Common myeloid progenitor, CD34-positive (primary cell): ENCODE results near the gene FGF22.

ENCODE experiments used
- CTCF ChIA-PET: fragments of 350-600 bp; sonication (Branson Sonifier 250); formaldehyde crosslinking; loops from one replicate; lab custom pipeline; 2021; ENCODE audit warnings: antibody characterized with exemption; lab: Charles Lee
- POLR2A ChIA-PET: fragments of 350-600 bp; sonication (Branson Sonifier 250); formaldehyde crosslinking; loops from one replicate; lab custom pipeline; 2021; ENCODE audit warnings: antibody characterized with exemption; lab: Charles Lee
- DNase-seq, 3 donors: peaks; one replicate each; pipeline versions ENCODE4 v3.0.0 to v3.0.0-alpha.2; 2013
- H3K27ac ChIP-seq, 2 experiments: 1 replicate in 1 of 2; 2 replicates in 1 of 2; pipeline ENCODE4 v1.7.0; 2013; ENCODE audit warnings: inconsistent platforms in 2 of 2, low read length in 2 of 2, mild to moderate bottlenecking in 2 of 2, low read depth in 1 of 2, moderate library complexity in 1 of 2; ENCODE audit not compliant: severe bottlenecking in 2 of 2, insufficient read depth in 1 of 2, poor library complexity in 1 of 2
- H3K27me3 ChIP-seq, 5 experiments: replicated peaks in 2 of 5; 1 replicate in 3 of 5; 2 replicates in 2 of 5; pipeline versions ENCODE4 v1.6.1 to v1.7.0; 2013; ENCODE audit warnings: low read length in 4 of 5, mild to moderate bottlenecking in 2 of 5, moderate library complexity in 2 of 5, inconsistent platforms in 1 of 5; ENCODE audit not compliant: insufficient read depth in 5 of 5, control insufficient read depth in 4 of 5
- H3K36me3 ChIP-seq, 4 experiments: 1 replicate in 2 of 4; 2 replicates in 2 of 4; pipeline versions ENCODE4 v1.6.1 to v1.7.0; 2013; ENCODE audit warnings: low read length in 3 of 4, control low read depth in 1 of 4, mild to moderate bottlenecking in 1 of 4; ENCODE audit not compliant: control insufficient read depth in 4 of 4, insufficient read depth in 4 of 4
- H3K4me1 ChIP-seq, 4 experiments: 1 replicate in 3 of 4; 2 replicates in 1 of 4; pipeline versions ENCODE4 v1.6.1 to v1.7.1; 2013; ENCODE audit warnings: low read length in 3 of 4, mild to moderate bottlenecking in 3 of 4, control low read depth in 1 of 4, inconsistent platforms in 1 of 4, moderate library complexity in 1 of 4; ENCODE audit not compliant: control insufficient read depth in 4 of 4, insufficient read depth in 4 of 4; ENCODE audit errors: control extremely low read depth in 1 of 4
- H3K4me3 ChIP-seq, 7 experiments: 1 replicate in 4 of 7; 2 replicates in 3 of 7; pipeline versions ENCODE4 v1.5.1 to v1.7.0; 2013; ENCODE audit warnings: mild to moderate bottlenecking in 7 of 7, low read length in 6 of 7, moderate library complexity in 6 of 7, inconsistent platforms in 2 of 7, low read depth in 2 of 7, control low read depth in 1 of 7; ENCODE audit not compliant: insufficient read depth in 4 of 7, control insufficient read depth in 1 of 7; ENCODE audit errors: extremely low read depth in 1 of 7
- H3K9me3 ChIP-seq, 5 experiments: 1 replicate in 4 of 5; 2 replicates in 1 of 5; pipeline versions ENCODE4 v1.6.1 to v1.7.1; 2013; ENCODE audit warnings: low read length in 4 of 5, mild to moderate bottlenecking in 2 of 5, inconsistent platforms in 1 of 5, low read depth in 1 of 5, moderate library complexity in 1 of 5; ENCODE audit not compliant: control insufficient read depth in 4 of 5, insufficient read depth in 2 of 5; ENCODE audit errors: control extremely low read depth in 1 of 5
- WGBS: methylation state at CpG from one replicate; pipeline ENCODE4 v1.1.5; 2013; ENCODE audit not compliant: insufficient coverage; 5-methylcytosine and 5-hydroxymethylcytosine counted together

Gene FGF22

DNA sequence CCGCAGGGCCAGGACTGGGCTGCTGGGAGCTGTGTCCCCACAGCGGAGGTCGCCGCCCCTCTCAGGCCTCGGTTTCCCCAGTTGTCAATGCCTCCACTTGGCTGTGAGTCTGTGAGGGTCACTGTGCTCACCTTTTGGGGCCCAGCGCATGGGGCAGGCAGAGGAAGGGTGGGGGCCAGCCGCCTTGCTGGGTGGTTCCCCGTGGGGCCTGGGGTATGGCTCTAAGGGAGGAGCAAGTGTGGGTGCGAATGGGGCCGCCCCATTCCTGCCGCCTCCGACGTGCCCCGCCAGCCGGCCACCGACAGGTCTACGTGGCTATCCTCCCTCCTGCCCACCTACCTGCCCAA is 800 bp upstream of the FGF22 start:
- Histone ChIP-seq H3K4me1 (peaks cover 0 to 17% (median 13%) of the 10 kb centered on the region in 4 experiments), H3K27ac (no peak overlapping the region), H3K9me3 (no peaks in the 10 kb centered on the region), H3K36me3 (no peaks in the 10 kb centered on the region), H3K27me3 (peaks cover 0 to 21% (median 3%) of the 10 kb centered on the region in 5 experiments), H3K4me3 (peak overlapping the region in 4 of 7 experiments; percentile 53 to 70 (median 61))
- WGBS = 67% methylated on average over 14 of the region's 17 CpGs
- DNase-seq = no peak
- ChIA-PET POLR2A (no interaction called here), CTCF (interaction anchor here (0.6 kb wide), 1 partner anchor 52 kb away, joined by 3 read pairs; no protein-coding TSS in a partner anchor)

DNA sequence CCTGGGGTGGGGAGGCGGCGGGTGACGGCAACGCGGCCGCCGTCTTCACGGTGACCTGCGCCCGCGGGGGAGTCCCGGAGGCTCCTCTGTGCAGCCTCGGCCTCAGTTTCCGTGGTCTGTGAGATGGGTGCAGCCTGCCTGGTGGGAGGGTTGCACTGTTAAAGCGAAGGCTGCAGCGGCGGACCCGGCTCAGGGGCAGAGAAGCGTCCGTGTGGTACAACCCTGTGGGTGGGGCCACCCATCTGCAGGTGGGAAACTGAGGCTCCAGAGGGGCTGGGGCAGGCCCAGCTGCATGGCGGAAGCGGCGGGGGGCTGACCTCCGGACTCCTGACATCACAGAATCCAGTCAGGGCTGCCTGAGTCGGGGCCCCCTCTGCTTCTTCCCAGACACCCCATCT is 481 bp downstream of the FGF22 start:
- H3K4me1 ChIP-seq = peaks cover 0 to 12% (median 9%) of the 10 kb centered on the region in 4 experiments
- ChIA-PET CTCF (no interaction called here), POLR2A (no interaction called here)
- DNase-seq = no peak
- H3K27me3 ChIP-seq = peaks cover 0 to 21% (median 3%) of the 10 kb centered on the region in 5 experiments
- no peaks in the 10 kb centered on the region for H3K9me3 ChIP-seq
- no peak overlapping the region for H3K27ac ChIP-seq
- peaks cover 0 to 13% (median 4%) of the 10 kb centered on the region in 4 experiments for H3K36me3 ChIP-seq
- H3K4me3 ChIP-seq = no peak overlapping the region
- 64% methylated on average over 15 of the region's 25 CpGs for whole genome bisulfite sequencing

GRCh38 chr19:640606-641189 is 1.0 kb downstream of the FGF22 start:
- no peaks in the 10 kb centered on the region for H3K9me3 ChIP-seq
- no peak for DNase-seq
- ChIA-PET CTCF (no interaction called here), POLR2A (no interaction called here)
- WGBS = 92% methylated on average over 26 of the region's 31 CpGs
- no peak overlapping the region for H3K27ac ChIP-seq
- H3K4me1 ChIP-seq = peaks cover 0 to 12% (median 9%) of the 10 kb centered on the region in 4 experiments
- no peak overlapping the region for H3K4me3 ChIP-seq
- peaks cover 0 to 16% (median 4%) of the 10 kb centered on the region in 4 experiments for H3K36me3 ChIP-seq
- peaks cover 0 to 21% (median 3%) of the 10 kb centered on the region in 5 experiments for H3K27me3 ChIP-seq

- peaks cover 0 to 21% (median 3%) of the 10 kb centered on the region in 5 experiments for H3K27me3 ChIP-seq
- no peak for DNase-seq
- POLR2A ChIA-PET = no interaction called here
- no peaks in the 10 kb centered on the region for H3K9me3 ChIP-seq
- H3K4me3 ChIP-seq = no peak overlapping the region
- H3K36me3 ChIP-seq = peaks cover 0 to 26% (median 10%) of the 10 kb centered on the region in 4 experiments
- peaks cover 0 to 12% (median 9%) of the 10 kb centered on the region in 4 experiments for H3K4me1 ChIP-seq
- 98% methylated on average over 14 of the region's 17 CpGs for WGBS
- CTCF ChIA-PET = no interaction called here
- no peak overlapping the region for H3K27ac ChIP-seq
These were observed 2.0 kb downstream of the FGF22 start for GRCh38 chr19:641702-642101.

- Histone ChIP-seq H3K4me1 (peaks cover 0 to 12% (median 9%) of the 10 kb centered on the region in 4 experiments), H3K27me3 (peaks cover 0 to 13% (median 0%) of the 10 kb centered on the region in 5 experiments), H3K27ac (no peak overlapping the region), H3K9me3 (no peaks in the 10 kb centered on the region), H3K36me3 (peaks cover 2 to 40% (median 18%) of the 10 kb centered on the region in 4 experiments), H3K4me3 (no peak overlapping the region)
- DNase-seq = no peak
- ChIA-PET CTCF (no interaction called here), POLR2A (no interaction called here)
- 92% methylated on average over 58 of the region's 70 CpGs for WGBS
These were observed 3.4 kb downstream of the FGF22 start for GRCh38 chr19:642767-643727.

GRCh38 chr19:643736-644135 is 4.1 kb downstream of the FGF22 start:
- H3K27ac ChIP-seq = no peak overlapping the region
- no peaks in the 10 kb centered on the region for H3K9me3 ChIP-seq
- no peak for DNase-seq
- H3K27me3 ChIP-seq = peaks cover 0 to 6% (median 0%) of the 10 kb centered on the region in 5 experiments
- 98% methylated on average over 22 of the region's 24 CpGs for WGBS
- ChIA-PET CTCF (no interaction called here), POLR2A (no interaction called here)
- H3K4me1 ChIP-seq = peaks cover 0 to 9% (median 7%) of the 10 kb centered on the region in 4 experiments
- H3K36me3 ChIP-seq = peaks cover 2 to 45% (median 21%) of the 10 kb centered on the region in 4 experiments
- no peak overlapping the region for H3K4me3 ChIP-seq
